IPS DF 4.7 (cell line): ENCODE measurements around the gene SPRED1.

Experiments
- DNase-seq: peaks from one replicate; pipeline ENCODE4 v3.0.0-alpha.2; 2013; ENCODE audit warnings: low spot score; ENCODE audit errors: extremely low read depth

SPRED1 gene

DNA sequence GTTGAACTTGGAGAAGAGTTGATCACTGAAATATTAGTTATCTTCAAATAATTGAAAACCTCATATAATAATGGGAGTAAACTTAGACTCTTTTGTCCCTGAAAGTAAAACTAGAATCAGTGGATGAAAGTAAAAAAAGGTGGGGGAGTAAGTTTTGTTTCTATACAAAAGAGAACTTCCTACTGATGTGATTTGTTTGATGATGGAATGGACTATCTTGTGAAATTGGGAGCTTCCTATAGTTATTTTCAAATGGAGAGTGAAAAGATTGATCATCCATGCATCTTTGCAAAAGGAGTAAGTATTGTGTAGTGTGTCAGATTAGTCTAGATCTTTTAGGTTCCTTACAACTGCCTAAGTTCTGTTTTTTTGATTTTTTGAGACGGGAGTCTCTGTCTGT is 28.4 kb downstream of the SPRED1 start:
- no peak for DNase-seq

DNA sequence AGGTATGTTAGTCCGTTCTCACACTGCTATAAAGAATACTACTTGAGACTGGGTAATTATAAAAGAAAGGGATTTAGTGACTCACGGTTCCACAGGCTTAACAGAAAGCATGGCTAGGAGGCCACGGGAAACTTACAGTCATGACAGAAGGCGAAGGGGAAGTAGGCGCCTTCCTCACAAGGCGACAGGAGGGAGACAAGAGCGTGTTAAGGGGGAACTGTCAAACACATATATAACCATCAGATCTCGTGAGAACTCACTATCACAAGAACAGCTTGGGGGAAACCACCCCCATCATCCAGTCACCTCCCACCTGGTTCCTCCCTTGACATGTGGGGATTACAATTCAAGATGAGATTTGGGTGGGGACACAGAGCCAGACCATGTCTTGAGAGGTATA is 30.4 kb downstream of the SPRED1 start:
- no peak for DNase-seq

DNA sequence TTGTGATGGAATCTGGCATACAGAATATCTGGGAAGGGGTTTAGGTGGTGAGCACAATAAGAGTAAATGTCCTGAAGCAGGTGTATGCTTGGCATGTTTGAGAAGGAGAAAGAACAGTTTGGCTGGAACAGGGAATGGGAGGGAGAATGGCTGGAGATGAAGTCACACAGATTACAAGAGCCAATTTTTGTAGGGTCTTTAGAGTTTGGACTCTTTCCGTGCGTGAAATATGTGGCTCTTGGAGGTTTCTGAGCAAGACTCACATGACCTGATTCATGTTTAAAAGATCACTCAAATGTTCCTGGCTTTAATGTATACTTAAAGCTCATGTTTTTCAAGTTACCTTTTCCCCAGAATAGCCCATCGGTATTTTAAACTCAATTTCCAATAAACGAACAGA is 32.8 kb downstream of the SPRED1 start:
- DNase-seq = no peak

DNA sequence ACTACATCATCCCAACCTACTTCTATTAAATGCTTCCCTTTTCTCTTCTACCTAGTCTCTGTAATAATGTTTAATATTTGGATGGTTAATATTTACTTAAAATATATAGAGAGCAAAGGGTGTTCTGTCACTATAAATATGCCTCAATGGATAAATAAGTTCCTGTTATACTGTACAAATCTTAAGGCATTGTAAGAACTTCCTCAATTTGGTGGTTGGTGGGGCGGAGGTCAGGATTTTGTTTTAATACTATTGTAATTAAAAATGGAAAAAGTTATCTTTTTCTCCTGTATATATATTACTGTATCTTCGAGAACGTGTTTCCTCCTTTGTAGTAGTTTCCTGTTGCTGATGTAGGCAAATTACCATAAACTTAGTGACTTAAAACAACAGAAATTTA is 41.5 kb downstream of the SPRED1 start:
- no peak for DNase-seq

DNA sequence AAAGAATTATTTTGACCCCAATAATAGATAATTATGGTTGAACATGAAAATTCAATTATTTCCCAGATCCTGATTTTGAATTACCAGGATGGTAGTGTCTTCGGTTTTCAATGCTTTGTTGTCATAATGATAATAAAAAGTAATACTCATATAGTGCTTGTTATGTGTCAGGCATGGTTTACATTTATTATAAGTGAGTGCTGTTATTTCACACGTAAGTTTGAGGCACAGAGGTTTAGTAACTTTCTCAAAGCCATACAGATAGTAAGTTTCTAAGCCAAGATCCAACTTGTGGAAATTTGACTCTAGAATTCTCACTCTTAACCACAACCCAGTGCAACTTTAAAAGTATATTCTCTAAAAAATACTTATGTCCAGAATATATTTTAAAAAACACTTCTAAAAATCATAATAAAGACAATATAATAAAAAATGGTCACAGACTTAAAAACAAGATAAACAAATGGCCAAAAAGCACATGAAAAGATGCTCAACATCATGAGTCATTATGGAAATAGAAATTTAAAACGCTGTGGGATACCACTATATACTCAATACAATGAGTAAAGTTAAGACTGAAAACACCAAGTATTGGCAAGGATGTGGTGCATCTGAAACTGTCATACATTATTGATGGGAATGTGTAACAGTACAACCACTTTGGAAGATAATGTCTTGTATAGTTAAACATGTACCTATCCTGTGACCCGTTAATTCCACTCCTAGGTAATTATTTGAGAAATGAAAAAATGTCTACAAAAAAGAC is 45.2 kb downstream of the SPRED1 start:
- no peak for DNase-seq

DNA sequence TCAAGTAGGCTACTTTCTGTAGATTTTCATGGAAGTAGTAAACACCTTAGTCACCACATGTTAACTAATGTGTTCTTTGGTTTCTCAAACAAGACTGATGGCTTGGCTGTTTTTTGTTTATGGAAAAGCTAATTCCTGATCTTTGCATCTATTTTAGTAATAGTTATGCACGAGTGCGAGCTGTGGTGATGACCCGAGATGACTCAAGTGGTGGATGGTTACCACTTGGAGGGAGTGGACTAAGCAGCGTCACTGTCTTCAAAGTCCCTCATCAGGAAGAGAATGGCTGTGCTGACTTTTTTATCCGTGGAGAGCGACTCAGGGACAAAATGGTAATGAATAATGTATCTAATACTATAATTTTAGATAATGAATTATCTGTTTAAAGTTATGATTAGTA is 46.6 kb downstream of the SPRED1 start:
- no peak for DNase-seq

DNA sequence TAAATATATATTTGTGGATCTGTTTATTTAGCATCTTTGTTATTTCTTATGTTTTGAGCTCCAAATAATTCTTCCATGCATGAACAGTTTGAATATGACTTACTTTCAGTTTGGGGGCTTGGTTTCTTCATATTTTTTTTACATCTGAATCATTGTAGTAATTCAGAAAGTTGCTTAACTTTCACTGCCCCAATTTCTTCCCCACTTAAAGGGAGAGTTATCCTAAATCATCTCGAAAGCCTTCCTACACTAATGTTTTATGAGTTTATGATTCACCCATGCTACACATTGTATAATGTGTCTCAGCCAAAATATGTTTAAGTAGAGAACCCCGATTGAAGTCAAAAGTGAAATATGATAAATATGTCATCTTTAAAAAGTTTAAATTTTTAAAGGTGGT is 47.8 kb downstream of the SPRED1 start:
- DNase-seq = no peak

DNA sequence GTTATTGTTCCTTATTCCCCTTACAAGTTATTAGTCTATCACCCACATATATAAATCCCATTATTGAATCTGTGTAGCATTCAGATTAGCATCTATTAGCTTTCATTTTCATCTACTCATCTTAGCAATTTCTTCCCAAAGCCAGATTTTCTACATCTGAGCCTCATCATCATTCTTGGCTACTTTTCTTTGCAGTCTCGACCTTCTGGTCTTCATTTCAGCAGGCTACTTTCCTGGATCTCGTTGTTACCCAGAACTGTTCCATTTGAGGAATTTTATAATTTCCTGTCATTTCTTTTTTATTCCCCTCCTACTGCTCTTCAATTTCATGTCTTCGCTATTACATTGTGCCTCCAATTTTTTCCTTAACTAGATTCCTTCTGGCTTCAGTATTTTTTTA is 51.8 kb downstream of the SPRED1 start:
- no peak for DNase-seq

DNA sequence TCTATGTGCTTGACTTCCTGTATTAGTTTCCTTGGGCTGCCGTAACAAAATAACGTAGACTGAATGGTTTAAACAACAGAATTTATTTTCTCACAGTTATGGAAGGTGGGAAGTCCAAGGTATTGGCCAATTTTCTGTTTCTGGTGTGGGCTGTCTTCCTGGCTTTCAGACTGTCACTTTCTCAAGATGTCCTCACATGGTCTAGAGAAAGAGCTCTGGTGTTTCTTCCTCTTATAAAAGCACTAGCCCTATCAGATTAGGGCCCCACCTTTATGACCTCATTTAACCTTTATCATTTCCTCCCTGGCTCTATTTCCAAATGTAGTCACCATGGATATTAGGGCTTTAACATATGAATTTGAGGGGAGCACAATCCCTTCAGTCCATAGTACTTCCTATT is 54.6 kb downstream of the SPRED1 start:
- no peak for DNase-seq

DNA sequence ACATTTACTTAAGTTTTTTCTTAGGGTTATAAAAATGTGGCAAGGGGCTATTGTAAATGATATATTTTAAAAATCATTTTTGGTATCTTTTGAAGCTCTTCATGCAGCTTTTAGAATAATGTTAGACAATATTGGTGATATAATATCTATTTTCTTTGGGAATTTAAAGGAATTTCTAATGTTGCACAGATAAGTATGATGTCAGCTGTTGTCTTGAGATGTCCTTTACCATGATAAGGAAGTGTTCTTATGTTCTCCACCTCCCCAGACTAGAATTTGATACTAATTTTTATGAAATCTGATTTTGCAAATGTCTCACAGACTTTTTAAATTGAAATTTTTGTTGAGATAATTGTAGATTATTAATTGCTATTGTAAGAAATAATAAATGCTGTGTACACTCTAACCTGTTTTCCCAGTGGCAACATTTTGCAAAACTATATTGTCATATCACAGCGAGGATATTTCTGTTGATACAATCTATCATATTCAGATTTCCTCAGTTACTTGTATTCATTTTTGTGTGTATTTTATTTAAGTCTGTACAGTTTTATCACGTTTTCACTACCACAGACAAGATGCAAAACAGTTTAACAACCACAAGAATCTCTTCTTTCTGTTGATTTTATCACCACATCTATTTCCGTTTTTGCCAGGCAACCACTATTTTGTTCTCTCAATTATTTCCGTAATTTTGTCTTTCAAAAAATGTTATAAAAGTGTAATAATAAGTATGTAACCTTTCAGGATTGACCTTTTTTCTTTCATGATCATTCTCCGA is 55.4 kb downstream of the SPRED1 start:
- no peak for DNase-seq

DNA sequence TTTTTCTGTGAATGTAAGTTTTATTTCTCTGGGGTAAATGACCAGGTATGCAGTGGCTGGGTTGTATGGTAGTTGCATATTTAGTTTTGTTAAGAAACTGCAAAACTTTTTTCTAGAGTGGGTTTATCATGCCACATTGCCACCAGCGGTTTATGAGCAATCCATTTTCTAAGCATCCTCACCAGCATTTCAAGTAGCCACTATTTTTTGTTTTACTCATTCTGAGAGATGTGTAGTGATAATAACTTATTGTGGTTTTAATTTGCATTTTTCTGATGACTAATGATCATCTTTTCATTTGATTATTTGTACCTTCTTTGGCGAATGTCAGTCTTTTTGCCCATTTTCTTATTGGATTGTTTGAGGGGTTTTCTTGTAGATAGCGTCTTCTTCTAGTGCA is 56.2 kb downstream of the SPRED1 start:
- no peak for DNase-seq

DNA sequence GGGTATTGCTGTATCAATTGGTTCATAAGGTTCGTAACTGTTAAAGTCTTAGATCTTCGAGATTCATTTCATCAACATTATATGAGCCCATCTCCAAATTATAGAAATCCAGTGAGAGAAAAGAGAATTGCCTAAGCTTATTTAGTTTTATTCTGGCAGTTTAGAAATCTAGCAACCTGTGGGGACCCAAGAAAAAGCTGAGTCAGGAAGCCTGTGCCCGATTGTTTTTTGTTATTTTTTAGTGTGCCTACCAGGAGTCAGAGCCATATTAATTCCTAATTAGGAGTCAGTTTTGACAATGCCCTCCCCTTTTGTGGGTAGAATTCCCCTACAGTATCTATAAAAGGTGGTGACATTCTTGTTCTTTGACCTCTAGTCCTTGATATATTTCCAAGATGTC is 59.6 kb downstream of the SPRED1 start:
- no peak for DNase-seq

DNA sequence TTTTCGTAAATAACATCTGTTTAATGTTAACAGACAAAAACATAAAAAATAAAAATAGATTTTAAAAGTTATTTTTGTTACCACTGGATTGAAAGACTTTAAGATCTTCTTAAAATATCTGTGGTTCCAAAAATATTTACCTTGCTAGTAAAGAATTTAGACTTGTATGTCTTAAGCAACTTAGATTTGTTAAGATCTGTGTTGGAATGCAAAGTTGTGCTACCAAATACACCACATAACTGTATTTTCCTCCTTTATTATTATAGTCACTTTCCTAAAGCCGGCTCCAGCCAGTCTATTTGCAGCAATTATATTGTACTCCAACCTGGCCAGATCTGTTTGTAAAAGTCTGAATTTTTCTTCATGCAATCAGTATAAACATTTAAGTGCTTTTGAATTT is 63.7 kb downstream of the SPRED1 start:
- DNase-seq = no peak

DNA sequence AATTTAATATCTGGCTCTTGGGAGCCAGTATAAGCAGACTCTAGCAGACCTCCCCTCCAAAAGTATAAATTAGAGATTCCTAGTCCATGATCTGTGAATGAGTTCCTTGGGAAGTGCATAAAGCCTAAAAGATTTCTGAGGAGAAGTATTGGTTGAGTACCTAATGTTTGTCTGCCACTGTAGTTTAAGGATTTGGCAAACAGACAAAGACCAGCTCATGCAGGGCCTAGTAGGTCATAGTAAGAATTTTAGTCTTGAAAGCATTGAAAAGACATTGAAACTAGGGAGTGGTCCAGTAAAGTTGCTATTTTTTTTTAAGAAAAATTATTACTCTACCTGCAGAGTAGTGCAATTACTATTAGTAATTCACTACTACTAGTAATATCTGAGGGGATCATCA is 67.5 kb downstream of the SPRED1 start:
- no peak for DNase-seq

DNA sequence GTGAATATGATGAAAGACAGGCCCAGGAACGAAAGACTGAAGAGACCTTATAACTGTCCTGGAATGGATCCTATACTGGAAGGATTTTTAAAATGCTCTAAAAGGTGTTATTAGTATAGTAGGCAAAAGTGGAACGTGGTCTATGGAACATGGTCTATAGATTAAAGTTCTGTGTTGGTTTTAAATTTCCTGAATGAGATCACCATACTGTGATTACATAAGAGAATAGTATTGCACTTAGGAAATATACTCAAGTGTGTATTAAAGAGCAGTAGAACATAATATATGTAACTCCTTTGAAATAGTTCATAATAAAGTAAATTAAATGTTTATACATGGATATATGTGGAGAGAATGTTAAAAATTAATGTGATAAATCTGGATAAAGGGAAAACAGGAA is 68.2 kb downstream of the SPRED1 start:
- DNase-seq = no peak

DNA sequence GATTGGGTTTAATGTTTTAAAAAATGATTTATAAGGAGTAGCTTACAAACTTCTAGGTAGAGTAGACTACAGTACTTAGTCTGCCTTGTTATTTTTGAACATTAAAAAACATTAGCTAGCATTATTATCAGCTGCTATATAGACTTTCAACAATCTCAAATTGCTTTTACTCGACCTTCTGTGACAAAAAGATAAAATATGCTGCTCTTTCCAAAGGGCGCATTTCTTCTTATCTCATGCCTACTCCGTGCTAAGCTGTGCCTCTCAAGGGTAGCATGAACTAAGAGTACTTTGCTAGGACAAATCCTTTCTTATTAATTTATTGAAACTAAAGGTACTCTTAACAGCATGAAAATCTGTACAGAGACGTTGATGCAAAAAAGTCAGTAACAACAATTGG is 71.3 kb downstream of the SPRED1 start:
- no peak for DNase-seq

DNA sequence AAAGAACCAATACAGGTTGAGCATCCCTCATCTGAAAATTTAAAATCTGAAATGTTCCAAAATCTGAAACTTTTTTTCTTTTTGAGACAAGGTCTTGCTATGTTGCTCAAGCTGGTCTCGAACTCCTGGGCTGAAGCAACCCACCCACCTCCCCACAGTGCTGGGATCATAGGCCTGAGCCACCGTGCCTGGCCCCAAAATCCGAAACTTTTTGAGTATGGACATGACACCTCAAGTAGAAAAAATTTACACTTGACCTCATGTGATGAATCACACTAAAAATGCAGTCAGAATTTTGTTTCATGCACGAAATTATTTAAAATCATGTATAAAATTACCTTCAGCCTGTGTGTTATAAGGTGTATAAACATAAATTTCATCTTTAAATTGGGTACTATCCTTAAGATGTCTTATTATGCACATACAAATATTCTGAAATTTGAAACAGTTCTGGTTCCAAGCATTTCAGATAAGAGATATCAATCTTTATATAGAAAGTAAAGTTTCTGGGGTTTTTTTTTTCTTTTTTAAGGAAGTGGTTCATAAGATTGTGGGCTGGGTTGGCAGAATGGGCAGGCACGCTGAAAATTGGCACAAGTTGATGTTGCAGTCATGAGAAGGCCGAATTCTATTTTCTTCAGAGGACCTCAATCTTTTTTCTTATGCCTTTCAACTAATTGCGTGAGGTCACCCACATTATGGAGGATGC is 72.5 kb downstream of the SPRED1 start:
- DNase-seq = no peak

DNA sequence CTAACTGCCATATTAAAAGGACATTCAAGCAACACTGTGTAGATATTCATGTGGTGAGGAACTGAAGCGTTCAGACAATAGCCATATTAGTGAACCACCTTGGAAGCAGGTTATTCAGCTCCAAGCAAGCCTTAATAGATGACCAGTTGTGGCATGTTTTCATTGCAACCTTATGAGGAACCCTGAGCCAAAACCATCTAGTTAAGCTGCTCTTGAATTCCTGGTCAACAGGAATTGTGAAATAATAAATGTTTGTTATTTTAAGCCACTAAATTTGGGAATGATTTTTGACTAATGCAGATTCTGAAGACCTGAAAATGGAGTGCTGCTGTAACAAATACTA is 73.0 kb downstream of the SPRED1 start:
- DNase-seq = no peak

DNA sequence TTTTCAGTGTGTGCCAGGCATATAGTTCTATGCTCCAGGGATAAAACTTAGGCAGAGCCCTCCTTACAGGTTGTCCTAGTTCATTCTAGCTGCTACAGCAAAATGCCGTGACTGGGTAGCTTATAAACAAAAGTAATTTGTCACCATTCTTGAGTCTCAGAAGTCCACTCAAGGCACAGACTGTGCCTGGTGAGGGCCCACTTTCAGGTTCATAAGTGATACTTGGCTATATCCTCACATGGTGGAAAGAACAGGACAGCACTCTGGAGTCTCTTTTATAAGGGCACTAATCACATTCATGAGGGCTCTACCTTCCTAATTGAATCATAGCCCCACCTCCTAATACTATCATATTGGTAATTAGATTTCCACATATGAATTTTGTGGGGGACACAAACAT is 80.1 kb downstream of the SPRED1 start:
- DNase-seq = no peak

DNA sequence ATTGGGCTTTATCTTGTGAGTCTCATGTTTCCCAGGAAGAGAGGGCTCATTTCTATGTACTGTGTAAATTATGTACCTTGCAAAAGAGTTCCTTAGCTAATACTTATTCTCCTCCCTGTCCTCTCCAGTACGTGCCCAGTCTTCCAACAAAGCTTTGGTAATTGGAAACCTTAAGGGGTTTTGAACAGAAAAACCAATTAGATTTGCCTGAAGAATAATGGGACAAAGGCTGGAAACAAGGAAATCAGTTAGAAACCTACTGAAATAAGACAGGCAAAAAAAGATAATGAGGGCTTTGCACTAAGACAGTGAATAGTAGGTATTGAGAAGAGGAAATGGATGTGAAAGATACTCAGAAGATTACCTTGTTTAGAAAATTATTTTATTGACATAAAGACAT is 82.5 kb downstream of the SPRED1 start:
- no peak for DNase-seq

DNA sequence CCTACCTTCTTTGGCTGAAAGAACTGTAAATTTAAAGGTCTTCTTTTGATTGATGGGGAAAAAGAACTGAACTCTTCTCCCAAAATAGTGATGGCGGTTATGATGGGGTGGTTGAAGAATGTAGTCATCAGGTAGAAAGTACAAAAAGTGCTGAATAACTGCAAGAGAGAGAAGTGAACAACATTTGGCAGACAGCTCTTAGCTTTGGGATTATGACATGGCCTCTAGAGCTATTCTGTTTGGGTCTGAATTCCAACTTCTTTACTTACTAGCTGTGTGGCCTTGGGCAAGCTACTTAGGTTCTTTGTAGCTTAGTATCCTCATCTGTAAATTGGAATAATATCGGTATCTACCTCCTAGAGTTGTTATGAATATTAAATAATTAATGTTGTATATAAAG is 91.7 kb downstream of the SPRED1 start:
- no peak for DNase-seq

DNA sequence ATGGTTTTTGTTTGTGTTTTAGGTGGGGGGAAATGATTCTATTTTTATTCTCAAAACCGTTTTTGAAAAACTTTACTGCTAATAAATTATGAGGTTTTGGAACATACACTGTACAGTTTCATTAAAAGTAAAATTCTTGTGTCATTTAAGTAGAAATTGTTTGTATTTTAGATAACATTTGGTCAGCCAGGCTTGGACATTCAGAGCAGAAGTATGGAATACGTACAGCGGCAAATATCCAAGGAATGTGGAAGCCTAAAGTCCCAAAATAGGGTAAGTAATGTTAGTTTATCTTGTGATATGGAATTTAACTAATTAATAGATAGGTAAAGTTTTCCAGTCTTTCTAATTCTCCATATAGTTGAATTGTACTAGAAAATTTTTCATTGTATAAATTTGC is 96.6 kb downstream of the SPRED1 start:
- DNase-seq = no peak

DNA sequence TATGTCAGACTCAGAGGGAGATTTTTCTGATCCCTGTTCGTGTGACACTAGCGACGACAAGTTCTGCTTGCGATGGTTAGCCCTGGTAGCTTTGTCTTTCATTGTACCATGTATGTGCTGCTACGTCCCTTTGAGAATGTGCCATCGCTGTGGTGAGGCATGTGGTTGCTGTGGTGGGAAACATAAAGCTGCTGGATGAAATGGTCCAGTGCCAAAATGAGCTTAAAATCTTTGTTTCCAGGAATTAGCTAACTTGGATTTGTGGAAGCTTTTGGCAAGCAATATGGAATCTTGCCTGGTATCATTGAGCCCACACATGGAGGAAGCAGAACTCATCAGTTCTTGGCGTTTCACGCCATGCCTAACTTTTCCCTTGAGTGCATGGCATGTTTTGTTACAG is 98.8 kb downstream of the SPRED1 start:
- DNase-seq = no peak
